HL-60 (cell line): Measurements from ENCODE around the gene POMT2.

ENCODE experiments used
- GABPA ChIP-seq: IDR thresholded peaks from 2 replicates; pipeline ENCODE4 v1.6.1; 2012; ENCODE audit warnings: low read depth
- POLR2AphosphoS5 ChIP-seq: IDR thresholded peaks from 2 replicates; pipeline ENCODE4 v1.6.1; 2012; ENCODE audit warnings: low read depth
- REST ChIP-seq: IDR thresholded peaks from 2 replicates; pipeline ENCODE4 v1.6.1; 2012; ENCODE audit warnings: low read depth; ENCODE audit not compliant: insufficient replicate concordance
- TF ChIP-seq, protein P1 (sequence below): IDR thresholded peaks from one replicate; pipeline ENCODE4 v1.5.1; 2011; ENCODE audit warnings: low read length, control low read depth, inconsistent platforms; ENCODE audit not compliant: insufficient read depth

GRCh38 chr14:77284466-77284865, 36.2 kb downstream of the POMT2 start:
- TF ChIP-seq REST (no peak), POLR2AphosphoS5 (no peak), GABPA (no peak)
- TF ChIP-seq, protein P1, sequence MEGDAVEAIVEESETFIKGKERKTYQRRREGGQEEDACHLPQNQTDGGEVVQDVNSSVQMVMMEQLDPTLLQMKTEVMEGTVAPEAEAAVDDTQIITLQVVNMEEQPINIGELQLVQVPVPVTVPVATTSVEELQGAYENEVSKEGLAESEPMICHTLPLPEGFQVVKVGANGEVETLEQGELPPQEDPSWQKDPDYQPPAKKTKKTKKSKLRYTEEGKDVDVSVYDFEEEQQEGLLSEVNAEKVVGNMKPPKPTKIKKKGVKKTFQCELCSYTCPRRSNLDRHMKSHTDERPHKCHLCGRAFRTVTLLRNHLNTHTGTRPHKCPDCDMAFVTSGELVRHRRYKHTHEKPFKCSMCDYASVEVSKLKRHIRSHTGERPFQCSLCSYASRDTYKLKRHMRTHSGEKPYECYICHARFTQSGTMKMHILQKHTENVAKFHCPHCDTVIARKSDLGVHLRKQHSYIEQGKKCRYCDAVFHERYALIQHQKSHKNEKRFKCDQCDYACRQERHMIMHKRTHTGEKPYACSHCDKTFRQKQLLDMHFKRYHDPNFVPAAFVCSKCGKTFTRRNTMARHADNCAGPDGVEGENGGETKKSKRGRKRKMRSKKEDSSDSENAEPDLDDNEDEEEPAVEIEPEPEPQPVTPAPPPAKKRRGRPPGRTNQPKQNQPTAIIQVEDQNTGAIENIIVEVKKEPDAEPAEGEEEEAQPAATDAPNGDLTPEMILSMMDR = no peak
